A549 (cell line): ENCODE measurements around the gene NAALADL1. TPM values are rescaled to one million over a fixed set of nuclear protein-coding genes. Genes with fewer than 3 reads are reported as not detected.

Experiments used
- ATAC-seq, 2 experiments: fragments of 200-7000 bp in 1 of 2; fragments of >200 bp in 1 of 2; cut with Nextera tagmentation in 1 of 2; cut with Tn5 transposase in 1 of 2; 3 replicates each; pipeline versions ENCODE4 v1.8.0 to v1.9.1; 2018 to 2020; ENCODE audit warnings: mild to moderate bottlenecking in 1 of 2, moderate library complexity in 1 of 2
- CTCF ChIA-PET: fragments of 300-600 bp; sonication (Branson Sonifier 250); formaldehyde crosslinking; extraction: SDS; loops from one replicate; lab custom pipeline; 2021; ENCODE audit warnings: antibody characterized with exemption, inconsistent platforms; lab: Yijun Ruan, JAX
- POLR2A ChIA-PET: fragments of 350-600 bp; formaldehyde crosslinking; extraction: SDS; loops from one replicate; lab custom pipeline; 2021; ENCODE audit warnings: antibody characterized with exemption, inconsistent platforms; lab: Yijun Ruan, JAX
- DNase-seq, 2 experiments: peaks; one replicate each; pipeline versions ENCODE4 v3.0.0 to v3.0.0-alpha.2; 2011 to 2016; ENCODE audit warnings: low read depth in 1 of 2, low spot score in 1 of 2
- FAIRE-seq: peaks from 2 replicates; lab custom pipeline; 2011; peaks lifted over from hg19 to GRCh38; lab: Jason Lieb, UNC
- H3K27ac ChIP-seq, 2 experiments: fragments of >200 bp; sonication (Bioruptor Twin); formaldehyde crosslinking; 3 replicates each; pipeline ENCODE4 v1.5.1; 2016 to 2017
- H3K4me1 ChIP-seq: fragments of >200 bp; sonication (Bioruptor Twin); formaldehyde crosslinking; 3 replicates; pipeline ENCODE4 v1.6.1; 2016
- H3K4me2 ChIP-seq: fragments of >200 bp; sonication (Bioruptor Twin); formaldehyde crosslinking; 3 replicates; pipeline ENCODE4 v1.6.1; 2016
- H3K4me3 ChIP-seq: fragments of >200 bp; sonication (Bioruptor Twin); formaldehyde crosslinking; 3 replicates; pipeline ENCODE4 v1.5.1; 2016
- H3K9me3 ChIP-seq: fragments of >200 bp; sonication (Bioruptor Twin); formaldehyde crosslinking; 3 replicates; pipeline ENCODE4 v1.6.1; 2016
- CEBPB ChIP-seq, 2 experiments: fragments of >200 bp in 1 of 2; sonication (Bioruptor Twin) in 1 of 2; formaldehyde crosslinking in 1 of 2; IDR thresholded peaks; 2 replicates each; pipeline ENCODE4 v1.6.1; 2012 to 2016
- CHD2 ChIP-seq: fragments of 150-350 bp; IDR thresholded peaks from 2 replicates; pipeline ENCODE4 v1.6.1; 2014; ENCODE audit warnings: low read length; ENCODE audit not compliant: partially characterized antibody
- EHF ChIP-seq: fragments of 250-450 bp; sonication (Bioruptor Pico); IDR thresholded peaks from 2 replicates; pipeline ENCODE4 v1.5.0; 2020; ENCODE audit warnings: mild to moderate bottlenecking
- EHMT2 ChIP-seq: fragments of 200-600 bp; sonication (generic); IDR thresholded peaks from 2 replicates; pipeline ENCODE4 v1.6.1; 2016; ENCODE audit warnings: antibody characterized with exemption, low read depth, mild to moderate bottlenecking, moderate library complexity
- EP300 ChIP-seq, 2 experiments: fragments of >200 bp; sonication (Bioruptor Twin); formaldehyde crosslinking; IDR thresholded peaks; 2 replicates in 1 of 2; 3 replicates in 1 of 2; pipeline ENCODE4 v1.6.1; 2016 to 2017
- ESRRA ChIP-seq: fragments of 150-350 bp; IDR thresholded peaks from 2 replicates; pipeline ENCODE4 v1.6.1; 2014; ENCODE audit warnings: mild to moderate bottlenecking, low read length, borderline replicate concordance
- FOSB ChIP-seq: fragments of 250-450 bp; sonication (Bioruptor Pico); IDR thresholded peaks from 2 replicates; pipeline ENCODE4 v1.5.0; 2020; ENCODE audit warnings: mild to moderate bottlenecking, moderate library complexity
- FOXS1 ChIP-seq: fragments of 250-450 bp; sonication (Bioruptor Pico); IDR thresholded peaks from 2 replicates; pipeline ENCODE4 v1.5.0; 2020; ENCODE audit warnings: mild to moderate bottlenecking, moderate library complexity
- GATA3 ChIP-seq: IDR thresholded peaks from 2 replicates; pipeline ENCODE4 v1.6.1; 2012; ENCODE audit warnings: borderline replicate concordance
- HEYL ChIP-seq: fragments of 250-450 bp; sonication (Bioruptor Pico); IDR thresholded peaks from 2 replicates; pipeline ENCODE4 v1.8.0; 2021; ENCODE audit warnings: mild to moderate bottlenecking, moderate library complexity
- KDM1A ChIP-seq: fragments of 200-600 bp; sonication (generic); IDR thresholded peaks from 2 replicates; pipeline ENCODE4 v1.6.1; 2016; ENCODE audit warnings: low read depth, mild to moderate bottlenecking
- KDM5A ChIP-seq: fragments of 200-600 bp; sonication (generic); IDR thresholded peaks from 2 replicates; pipeline ENCODE4 v1.6.1; 2016; ENCODE audit warnings: antibody characterized with exemption, mild to moderate bottlenecking
- MAFK ChIP-seq: fragments of 450-650 bp; IDR thresholded peaks from 2 replicates; pipeline ENCODE4 v1.6.1; 2014; ENCODE audit not compliant: partially characterized antibody
- MAX ChIP-seq: IDR thresholded peaks from 2 replicates; pipeline ENCODE4 v1.6.1; 2012
- NR3C1 ChIP-seq: fragments of >200 bp; sonication (Bioruptor Twin); formaldehyde crosslinking; IDR thresholded peaks from 3 replicates; pipeline ENCODE4 v1.6.1; 2017
- POLR2A ChIP-seq: IDR thresholded peaks from 2 replicates; pipeline ENCODE4 v1.6.1; 2012; ENCODE audit warnings: mild to moderate bottlenecking, low read length
- POLR2AphosphoS2 ChIP-seq: conservative IDR thresholded peaks from 2 replicates; pipeline ENCODE4 v1.6.1; 2012; ENCODE audit warnings: low read length, improper control_type of control experiment, inconsistent platforms
- RAD21 ChIP-seq, 2 experiments: fragments of >200 bp in 1 of 2; sonication (Bioruptor Twin) in 1 of 2; formaldehyde crosslinking in 1 of 2; IDR thresholded peaks in 1 of 2; conservative IDR thresholded peaks in 1 of 2; 2 replicates in 1 of 2; 3 replicates in 1 of 2; pipeline ENCODE4 v1.6.1; 2012 to 2018; ENCODE audit warnings: inconsistent platforms in 1 of 2
- RARB ChIP-seq: fragments of 250-450 bp; sonication (Bioruptor Pico); IDR thresholded peaks from 2 replicates; pipeline ENCODE4 v1.8.0; 2021; ENCODE audit warnings: mild to moderate bottlenecking, moderate library complexity
- RNF2 ChIP-seq: fragments of 200-600 bp; sonication (generic); IDR thresholded peaks from 2 replicates; pipeline ENCODE4 v1.6.1; 2016; ENCODE audit warnings: low read depth, mild to moderate bottlenecking, antibody characterized with exemption, moderate library complexity, borderline replicate concordance
- SMC3 ChIP-seq: fragments of >200 bp; sonication (Bioruptor Twin); formaldehyde crosslinking; IDR thresholded peaks from 3 replicates; pipeline ENCODE4 v1.6.1; 2018; ENCODE audit warnings: inconsistent platforms
- SREBF2 ChIP-seq: fragments of 450-650 bp; IDR thresholded peaks from 2 replicates; pipeline ENCODE4 v1.6.1; 2014; ENCODE audit warnings: mild to moderate bottlenecking, moderate library complexity
- TP53 ChIP-seq: fragments of 250-450 bp; sonication (Bioruptor Pico); IDR thresholded peaks from 2 replicates; pipeline ENCODE4 v1.5.0; 2021; ENCODE audit warnings: mild to moderate bottlenecking, moderate library complexity
- ZC3H11A ChIP-seq: fragments of 450-650 bp; IDR thresholded peaks from 2 replicates; pipeline ENCODE4 v1.6.1; 2014; ENCODE audit warnings: antibody characterized with exemption, mild to moderate bottlenecking
- ZNF302 ChIP-seq: fragments of 250-450 bp; sonication (Bioruptor Pico); IDR thresholded peaks from 2 replicates; pipeline ENCODE4 v1.9.0; 2021; ENCODE audit warnings: inconsistent platforms, mild to moderate bottlenecking, moderate library complexity
- WGBS: methylation state at CpG from one replicate; pipeline ENCODE4 v1.1.6; 2017; ENCODE audit errors: missing lambda C conversion rate; 5-methylcytosine and 5-hydroxymethylcytosine counted together
- polyA plus RNA-seq, 4 experiments: library from polyadenylated mRNA; depleted of rRNA in 3 of 4; stranded (reverse); fragments of >200 nt; fragmentation: RNase III in 1 of 4; extraction: RNeasy Plus Mini Kit Qiagen cat#74134 plus additional on column Dnase treatment in 1 of 4; gene quantifications; 2 replicates in 3 of 4; 3 replicates in 1 of 4; pipeline ENCODE4 v1.2.3, GENCODE V29; 2011 to 2017
- TF ChIP-seq, protein P1 (sequence below): fragments of 450-650 bp; IDR thresholded peaks from 2 replicates; pipeline ENCODE4 v1.6.1; 2014; ENCODE audit warnings: antibody characterized with exemption
- TF ChIP-seq, protein P2 (sequence below): fragments of 250-450 bp; sonication (Bioruptor Pico); IDR thresholded peaks from 2 replicates; pipeline ENCODE4 v1.5.0; 2020; ENCODE audit warnings: low read depth, mild to moderate bottlenecking, moderate library complexity
- TF ChIP-seq, protein P3 (sequence below): fragments of >200 bp; sonication (Bioruptor Twin); formaldehyde crosslinking; IDR thresholded peaks from 2 replicates; pipeline ENCODE4 v1.6.1; 2016
- TF ChIP-seq, protein P4 (sequence below): IDR thresholded peaks from 2 replicates; pipeline ENCODE4 v1.6.1; 2012; ENCODE audit warnings: low read depth, borderline replicate concordance

Gene NAALADL1
- polyA plus RNA-seq, 2 of the 4 experiments (the other 2 are of a cell fraction), result not detected

DNA sequence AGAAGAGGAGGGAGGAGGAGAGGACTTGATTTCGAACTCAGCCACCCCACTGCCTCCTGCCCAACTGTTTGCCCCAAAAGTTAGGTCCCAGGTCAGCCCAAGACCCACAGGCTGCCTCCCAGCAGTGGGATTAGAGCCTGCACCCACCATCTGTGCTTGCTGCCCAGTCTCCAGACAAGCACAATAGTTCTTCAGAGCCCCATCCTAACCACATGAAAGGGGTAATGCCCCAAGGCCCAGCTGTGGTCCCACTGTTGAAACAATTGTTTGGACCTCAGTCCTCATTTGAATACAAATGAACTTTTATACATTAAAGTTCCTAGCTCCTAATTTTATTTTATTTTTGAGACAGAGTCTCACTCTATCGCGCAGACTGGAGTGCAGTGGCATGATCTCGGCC, 32.3 kb upstream of the NAALADL1 start:
- Histone ChIP-seq H3K9me3 (no peaks in the 10 kb centered on the region), H3K4me2 (no peak overlapping the region), H3K4me3 (no peak overlapping the region), H3K4me1 (peaks cover 1% of the 10 kb centered on the region; the same call in 1 of the 3 replicates), H3K27ac (no peak overlapping the region)
- no peak for FAIRE-seq
- CTCF ChIA-PET, result interaction anchor here (0.7 to 4.7 kb wide), 7 partner anchors 12 to 133 kb away, joined by 3 to 30 read pairs (median 6); partner anchors contain the start of genes ARL2, SNX15 and TM7SF2
- DNase-seq, result no peak
- WGBS, result 80% methylated on average over 4 of the region's 4 CpGs
- POLR2A ChIA-PET, result interaction anchor here (0.7 kb wide), 1 partner anchor 508 kb away, joined by 6 read pairs; no protein-coding TSS in a partner anchor
- no peak for TF ChIP-seq RAD21 (conservative IDR thresholded peaks at IDR 0.05 in 1 of 2, IDR thresholded peaks at IDR 0.05 in 1 of 2)
- no peak for TF ChIP-seq HEYL (CRISPR knock-in tag)
- TF ChIP-seq MAFK, result no peak
- TF ChIP-seq SMC3, result no peak
- TF ChIP-seq POLR2AphosphoS2, result no peak
- TF ChIP-seq KDM1A, result no peak
- TF ChIP-seq FOXS1 (CRISPR knock-in tag), result no peak
- TF ChIP-seq CEBPB (IDR thresholded peaks at IDR 0.05), result no peak
- TF ChIP-seq ESRRA, result no peak
- TF ChIP-seq CHD2, result no peak
- TF ChIP-seq, protein P1, sequence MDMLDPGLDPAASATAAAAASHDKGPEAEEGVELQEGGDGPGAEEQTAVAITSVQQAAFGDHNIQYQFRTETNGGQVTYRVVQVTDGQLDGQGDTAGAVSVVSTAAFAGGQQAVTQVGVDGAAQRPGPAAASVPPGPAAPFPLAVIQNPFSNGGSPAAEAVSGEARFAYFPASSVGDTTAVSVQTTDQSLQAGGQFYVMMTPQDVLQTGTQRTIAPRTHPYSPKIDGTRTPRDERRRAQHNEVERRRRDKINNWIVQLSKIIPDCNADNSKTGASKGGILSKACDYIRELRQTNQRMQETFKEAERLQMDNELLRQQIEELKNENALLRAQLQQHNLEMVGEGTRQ, result no peak
- no peak for TF ChIP-seq ZC3H11A
- no peak for TF ChIP-seq RARB (CRISPR knock-in tag)
- TF ChIP-seq RNF2, result no peak
- TF ChIP-seq POLR2A, result no peak
- TF ChIP-seq, protein P2, sequence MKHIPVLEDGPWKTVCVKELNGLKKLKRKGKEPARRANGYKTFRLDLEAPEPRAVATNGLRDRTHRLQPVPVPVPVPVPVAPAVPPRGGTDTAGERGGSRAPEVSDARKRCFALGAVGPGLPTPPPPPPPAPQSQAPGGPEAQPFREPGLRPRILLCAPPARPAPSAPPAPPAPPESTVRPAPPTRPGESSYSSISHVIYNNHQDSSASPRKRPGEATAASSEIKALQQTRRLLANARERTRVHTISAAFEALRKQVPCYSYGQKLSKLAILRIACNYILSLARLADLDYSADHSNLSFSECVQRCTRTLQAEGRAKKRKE (CRISPR knock-in tag), result no peak
- TF ChIP-seq, protein P3, sequence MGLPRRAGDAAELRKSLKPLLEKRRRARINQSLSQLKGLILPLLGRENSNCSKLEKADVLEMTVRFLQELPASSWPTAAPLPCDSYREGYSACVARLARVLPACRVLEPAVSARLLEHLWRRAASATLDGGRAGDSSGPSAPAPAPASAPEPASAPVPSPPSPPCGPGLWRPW, result no peak
- TF ChIP-seq NR3C1, result no peak
- no peak for TF ChIP-seq SREBF2
- ATAC-seq, result no peak

DNA sequence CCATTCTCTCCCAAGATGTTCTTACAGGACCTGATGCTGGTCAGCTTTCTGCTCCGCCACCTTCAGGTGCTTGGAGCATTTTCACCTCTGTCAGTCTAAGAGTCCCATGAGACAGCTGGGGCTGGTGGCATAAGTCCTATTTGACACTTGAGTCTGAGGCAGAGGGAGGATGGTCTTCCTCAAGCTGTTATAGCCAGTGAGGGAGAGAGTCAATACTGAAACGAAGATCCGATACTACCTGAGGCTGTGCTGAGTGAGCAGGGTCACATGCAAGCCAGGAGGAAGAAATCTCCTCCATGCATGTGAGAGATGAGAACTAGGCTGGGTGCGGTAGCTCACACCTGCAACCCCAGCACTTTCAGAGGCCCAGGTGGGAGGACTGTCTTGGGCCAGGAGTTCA, 31.3 kb upstream of the NAALADL1 start:
- H3K4me2 ChIP-seq, result no peak overlapping the region
- no peaks in the 10 kb centered on the region for H3K9me3 ChIP-seq
- TF ChIP-seq EP300 (IDR thresholded peaks at IDR 0.05) (no peak), MAX (no peak), NR3C1 (no peak), POLR2AphosphoS2 (no peak), TP53 (CRISPR knock-in tag) (no peak), ZNF302 (CRISPR knock-in tag) (no peak), RARB (CRISPR knock-in tag) (no peak), FOSB (CRISPR knock-in tag) (no peak), EHMT2 (no peak), EHF (CRISPR knock-in tag) (no peak), MAFK (no peak), FOXS1 (CRISPR knock-in tag) (no peak), GATA3 (no peak), KDM5A (no peak)
- TF ChIP-seq, protein P3, result no peak
- TF ChIP-seq, protein P4, sequence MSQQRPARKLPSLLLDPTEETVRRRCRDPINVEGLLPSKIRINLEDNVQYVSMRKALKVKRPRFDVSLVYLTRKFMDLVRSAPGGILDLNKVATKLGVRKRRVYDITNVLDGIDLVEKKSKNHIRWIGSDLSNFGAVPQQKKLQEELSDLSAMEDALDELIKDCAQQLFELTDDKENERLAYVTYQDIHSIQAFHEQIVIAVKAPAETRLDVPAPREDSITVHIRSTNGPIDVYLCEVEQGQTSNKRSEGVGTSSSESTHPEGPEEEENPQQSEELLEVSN, result no peak
- H3K4me1 ChIP-seq, result peaks cover 10% of the 10 kb centered on the region
- ChIA-PET CTCF (interaction anchor here (0.6 to 4.7 kb wide), 8 partner anchors 11 to 209 kb away, joined by 3 to 30 read pairs (median 4); partner anchors contain the start of genes SNX15 and TM7SF2), POLR2A (no interaction called here)
- ATAC-seq (no peak), FAIRE-seq (no peak), DNase-seq (no peak)
- H3K4me3 ChIP-seq, result no peak overlapping the region
- H3K27ac ChIP-seq, result no peak overlapping the region
- WGBS, result 92% methylated on average over 4 of the region's 4 CpGs
